HG02798 (cell line): ENCODE measurements around the gene MKNK2.

Experiments used
- ATAC-seq: cut with Tn5 transposase; IDR thresholded peaks from one replicate; pipeline ENCODE4 v1.9.1; 2021; ENCODE audit warnings: mild to moderate bottlenecking; ENCODE audit not compliant: unreplicated experiment, poor library complexity

The MKNK2 gene

DNA sequence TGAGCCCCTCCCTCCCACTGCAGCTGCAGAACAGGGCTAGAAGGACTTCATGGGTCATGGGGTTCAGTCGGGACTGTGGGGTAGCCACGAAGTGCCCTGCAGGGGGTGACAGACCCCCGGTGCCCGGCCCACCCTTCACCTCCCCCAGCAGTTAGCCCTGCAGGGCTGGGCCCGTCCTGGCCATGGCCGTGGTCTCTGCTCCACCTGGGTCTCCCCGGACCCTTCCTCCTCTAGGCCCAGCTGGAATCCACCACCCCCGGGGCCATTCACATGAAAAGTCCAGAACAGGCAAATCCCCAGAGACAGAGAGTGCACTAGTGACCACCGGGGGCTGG, 17.3 kb downstream of the MKNK2 start:
- ATAC-seq = no peak

DNA sequence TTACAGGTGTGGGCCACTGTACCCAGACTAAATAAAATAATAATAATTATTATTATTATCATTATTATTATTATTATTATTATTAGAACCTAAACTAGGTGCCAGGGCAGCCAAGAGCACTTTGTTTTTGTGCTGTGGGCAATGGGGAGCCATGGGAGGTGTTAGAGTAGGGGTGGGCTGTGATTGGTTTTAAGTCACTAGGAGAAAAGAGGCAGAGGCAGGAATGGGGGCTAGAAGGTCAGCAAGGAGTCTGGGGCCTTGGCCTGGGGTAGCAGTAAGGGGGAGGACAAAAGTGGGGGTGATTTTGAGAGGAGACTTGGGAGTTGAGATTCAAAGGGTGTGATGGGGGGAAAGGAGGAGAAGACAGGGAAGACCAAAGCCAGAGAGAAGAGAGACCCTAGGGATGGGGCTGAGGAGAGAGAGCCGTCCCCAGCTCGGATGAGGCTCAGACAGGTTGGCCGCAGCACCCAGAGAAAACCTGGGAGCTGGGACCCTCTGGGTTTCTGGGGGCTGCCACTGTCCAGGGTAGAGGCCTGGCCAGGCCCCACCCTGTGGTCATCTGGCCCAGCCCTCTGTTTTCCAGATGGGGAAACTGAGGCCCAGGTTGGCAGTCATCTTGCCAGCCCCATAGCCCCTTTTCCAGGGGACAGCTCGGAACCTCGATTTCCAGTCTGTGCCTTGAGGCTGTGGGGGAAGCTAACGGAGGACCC, 17.8 kb downstream of the MKNK2 start:
- ATAC-seq = no peak

DNA sequence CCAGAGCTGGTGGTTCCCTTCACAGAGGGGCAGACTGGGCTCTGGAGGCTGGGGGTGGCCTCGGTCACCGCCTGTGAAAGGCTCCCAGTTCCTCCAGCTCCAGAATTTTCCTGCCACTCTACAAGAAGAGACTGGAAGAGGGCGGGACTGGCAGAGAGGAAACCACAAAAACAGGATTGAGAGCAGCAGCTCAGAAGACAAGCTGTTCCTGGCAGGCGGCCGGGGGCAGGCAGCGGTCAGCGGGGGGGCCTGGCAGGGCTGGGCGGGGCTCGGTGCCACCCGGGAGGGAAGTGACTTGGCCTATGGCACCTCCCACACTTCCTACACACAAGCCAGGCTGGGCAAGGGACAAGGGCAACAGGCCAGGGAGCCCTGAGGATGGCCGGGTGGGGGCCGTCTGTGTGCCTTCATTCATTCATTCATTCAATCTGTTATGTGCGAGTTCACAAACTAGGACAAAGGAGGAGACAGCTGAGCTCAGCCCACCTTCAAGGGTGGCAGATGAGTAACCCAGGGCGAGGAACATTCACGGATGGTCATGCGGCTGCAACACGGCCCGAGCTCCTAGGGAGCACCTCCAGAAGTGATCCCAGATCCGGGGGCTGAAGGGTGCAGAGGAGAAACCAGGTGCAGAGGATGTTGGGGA, 18.6 kb downstream of the MKNK2 start:
- ATAC-seq = no peak

DNA sequence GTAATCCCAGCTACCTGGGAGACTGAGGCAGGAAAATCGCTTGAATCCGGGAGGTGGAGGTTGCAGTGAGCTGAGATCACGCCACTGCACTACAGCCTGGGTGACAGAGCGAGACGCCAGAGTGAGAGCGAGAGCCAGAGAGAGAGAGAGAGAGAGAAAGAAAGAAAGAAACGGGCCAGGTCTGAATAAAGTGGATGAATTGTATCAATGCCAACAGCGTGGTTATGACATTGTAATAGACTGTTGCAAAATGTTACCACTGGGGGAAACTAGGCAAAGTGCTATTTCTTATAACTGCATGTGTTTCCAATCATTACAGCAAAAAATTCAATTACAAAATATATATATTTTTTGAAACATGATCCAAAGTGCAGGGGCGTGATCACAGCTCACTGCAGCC, 23.7 kb downstream of the MKNK2 start:
- no peak for ATAC-seq

DNA sequence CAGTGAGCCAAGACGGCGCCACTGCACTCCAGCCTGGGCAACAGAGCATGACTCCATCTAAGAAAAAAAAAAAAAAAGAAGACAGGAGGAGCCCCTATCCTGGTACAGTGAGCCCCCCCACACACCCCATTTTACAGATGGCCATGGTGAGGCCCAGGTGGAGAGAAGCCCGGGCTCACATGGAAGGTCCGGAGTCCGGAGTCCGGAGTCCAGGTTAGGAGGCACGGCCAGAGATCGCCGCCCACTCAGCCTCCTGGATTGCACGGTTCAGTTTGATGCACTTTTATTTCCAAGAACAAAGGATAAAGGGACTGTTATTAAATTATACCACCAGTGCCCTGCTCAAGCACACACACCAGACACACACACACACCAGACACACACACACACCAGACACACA, 24.3 kb downstream of the MKNK2 start:
- no peak for ATAC-seq

DNA sequence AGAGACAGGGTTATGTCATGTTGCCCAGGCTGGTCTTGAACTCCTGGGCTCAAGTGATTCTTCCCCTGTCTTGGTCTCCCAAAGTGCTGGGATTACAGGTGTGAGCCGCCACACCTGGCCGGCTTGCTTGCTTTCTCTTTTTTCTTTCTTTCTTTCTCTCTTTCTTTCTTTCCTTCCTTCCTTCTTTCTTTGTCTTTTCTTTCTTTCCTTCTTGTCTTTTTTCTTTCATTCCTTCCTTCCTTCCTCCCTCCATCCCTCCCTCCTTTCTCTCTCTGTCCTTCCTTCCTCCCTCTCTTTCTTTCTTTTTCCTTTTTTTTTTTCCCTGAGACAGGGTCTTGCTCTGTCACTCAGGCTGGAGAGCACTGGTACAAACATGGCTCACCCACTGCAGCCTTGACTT, 28.8 kb downstream of the MKNK2 start:
- ATAC-seq = no peak

DNA sequence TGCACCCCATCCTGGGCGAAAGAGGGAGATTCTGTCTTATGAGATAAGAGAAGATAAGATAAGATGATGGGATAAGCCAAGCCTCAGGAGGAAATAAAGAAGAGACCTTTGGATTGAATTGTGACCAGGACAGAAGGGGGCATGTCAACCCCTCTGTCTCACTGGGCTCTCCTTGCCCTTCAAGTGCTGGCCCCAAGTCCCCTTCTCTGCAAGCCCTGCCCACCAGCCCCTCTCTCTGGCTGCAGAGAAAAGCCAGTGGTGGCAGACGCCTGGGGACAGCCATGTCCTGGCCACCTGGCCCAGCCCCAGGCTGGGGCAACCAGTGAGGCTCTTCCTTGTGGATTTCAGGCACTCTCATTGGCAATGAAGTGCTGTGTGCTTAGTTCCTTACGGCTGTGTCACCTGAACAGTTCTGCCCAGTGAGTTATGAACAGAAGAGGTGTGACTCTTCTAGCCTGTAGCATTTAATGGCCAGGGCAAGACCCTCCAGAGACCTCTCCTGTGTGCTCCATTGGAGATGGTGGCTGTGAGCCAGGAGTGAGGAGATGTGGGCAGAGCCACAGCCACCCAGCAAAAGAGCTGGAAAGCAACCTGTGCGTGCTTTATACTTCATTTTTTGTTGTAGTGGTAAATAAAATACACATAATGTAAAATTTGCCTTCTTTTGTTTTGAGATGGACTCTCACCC, 29.4 kb downstream of the MKNK2 start:
- no peak for ATAC-seq

DNA sequence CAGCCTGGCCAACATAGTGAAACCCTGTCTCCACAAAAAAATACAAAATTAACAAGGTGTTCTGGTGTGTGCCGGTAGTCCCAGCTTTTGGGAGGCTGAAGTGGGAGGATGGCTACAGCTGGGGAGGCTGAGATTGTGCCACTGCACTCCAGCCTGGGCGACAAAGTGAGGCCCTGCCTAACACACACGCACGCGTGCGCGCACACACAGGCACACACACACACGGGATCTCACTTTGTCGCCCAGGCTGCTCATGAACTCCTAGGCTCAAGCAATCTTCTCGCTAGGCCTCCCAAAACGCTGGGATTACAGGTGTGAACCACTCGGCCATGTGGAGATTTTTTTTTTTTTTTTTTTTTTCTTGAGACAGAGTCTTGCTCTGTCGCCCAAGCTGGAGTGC, 32.3 kb downstream of the MKNK2 start:
- ATAC-seq = no peak

DNA sequence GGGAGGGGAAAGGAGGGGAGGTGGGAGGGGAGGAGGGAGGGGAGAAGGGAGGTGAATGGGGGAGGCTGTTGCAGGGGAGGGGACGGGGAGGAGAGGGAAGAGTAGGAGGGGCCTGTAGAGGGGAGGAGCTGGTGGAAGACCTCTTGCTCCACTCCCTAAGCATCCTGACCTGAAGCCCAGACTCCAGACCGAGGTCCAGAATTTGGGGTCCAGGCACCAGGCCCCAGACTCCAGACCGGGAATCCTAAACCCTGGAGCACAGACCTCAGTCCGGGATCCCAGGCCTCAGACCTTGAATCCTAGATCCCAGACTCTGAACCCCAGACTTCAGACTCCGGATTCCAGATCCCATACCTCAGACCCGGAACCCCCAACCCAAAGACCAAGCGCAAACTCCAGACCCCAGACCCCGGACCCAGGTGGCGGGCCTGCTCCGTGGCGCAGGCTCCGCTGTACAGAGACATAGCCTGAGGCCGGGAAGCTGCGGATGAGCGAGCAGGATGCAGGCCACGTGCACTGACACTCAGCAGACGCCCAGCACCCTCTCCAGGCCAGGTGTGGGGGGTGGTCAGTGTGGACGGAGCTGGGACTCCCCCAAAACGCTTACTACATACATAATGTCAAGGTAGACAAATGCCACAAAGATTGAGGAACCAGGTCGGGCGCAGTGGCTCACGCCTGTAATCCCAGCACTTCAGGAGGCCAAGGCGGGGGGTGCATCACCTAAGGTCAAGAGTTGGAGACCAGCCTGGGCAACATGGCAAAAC, 34.8 kb downstream of the MKNK2 start:
- ATAC-seq = no peak

DNA sequence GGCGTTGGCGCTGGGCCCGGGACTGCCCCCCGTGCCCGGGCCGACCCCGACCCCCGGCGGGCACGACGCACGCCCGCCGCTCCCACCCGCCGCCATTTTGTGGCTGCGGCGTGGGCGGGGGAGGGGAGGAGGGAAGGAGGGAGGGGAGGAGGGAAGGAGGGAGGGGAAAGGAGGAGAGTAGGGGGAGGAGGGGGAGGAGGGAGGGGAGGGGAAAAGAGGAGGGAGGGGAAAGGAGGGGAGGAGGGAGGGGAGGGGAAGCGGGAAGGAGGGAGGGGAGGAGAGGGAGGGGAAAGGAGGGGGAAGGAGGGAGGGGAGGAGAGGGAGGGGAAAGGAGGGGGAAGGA, 35.5 kb downstream of the MKNK2 start, which contains the start of gene BTBD2:
Gene BTBD2, minus strand, starts transcription at position 107 of the 343 bp plus-strand sequence. Its CDS starts 11 bp downstream, at position 96.
- peak; percentile 41 for ATAC-seq

DNA sequence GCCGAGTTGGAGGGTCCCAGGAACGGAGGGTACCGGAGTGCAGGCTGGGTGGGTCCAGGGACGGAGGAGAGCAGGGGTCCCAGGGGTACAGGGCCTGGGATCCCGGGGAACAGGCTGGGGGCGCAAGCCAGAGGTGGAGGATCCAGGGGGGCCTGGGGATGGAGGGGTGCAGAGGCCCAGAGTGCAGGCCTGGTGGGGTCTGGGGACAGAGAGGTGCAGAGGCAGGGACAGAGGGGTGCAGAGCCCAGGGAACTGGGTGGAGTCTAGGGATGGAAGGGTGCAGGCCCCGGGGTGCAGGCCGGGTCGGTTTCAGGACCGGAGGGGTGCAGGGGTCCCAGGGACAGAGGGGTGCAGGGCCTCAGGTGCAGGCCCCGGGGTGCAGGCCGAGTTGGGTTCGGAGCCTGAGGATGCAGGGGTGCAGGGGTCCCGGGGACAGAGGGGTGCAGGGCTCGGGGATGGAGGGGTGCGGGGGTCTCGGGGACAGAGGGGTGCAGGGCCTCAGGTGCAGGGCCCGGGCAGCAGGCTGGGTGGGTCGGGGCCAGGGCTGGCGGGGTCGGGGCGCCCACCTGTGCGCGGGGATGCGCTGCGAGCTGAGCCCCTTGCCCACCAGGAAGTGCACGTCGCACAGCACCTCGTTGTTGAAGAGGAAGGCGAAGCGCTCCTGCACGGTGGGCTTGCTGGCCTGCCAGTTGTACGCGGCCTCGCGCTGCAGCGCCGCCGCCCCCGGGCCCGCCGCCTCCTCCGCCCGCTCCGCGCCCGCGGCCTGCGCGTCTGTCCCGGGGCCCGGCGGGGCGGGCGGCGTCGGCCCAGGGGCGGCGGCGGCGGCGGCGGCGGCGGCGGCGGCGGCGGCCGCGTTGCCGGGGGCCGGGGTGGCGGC, 36.1 kb downstream of the MKNK2 start:
- ATAC-seq = no peak

DNA sequence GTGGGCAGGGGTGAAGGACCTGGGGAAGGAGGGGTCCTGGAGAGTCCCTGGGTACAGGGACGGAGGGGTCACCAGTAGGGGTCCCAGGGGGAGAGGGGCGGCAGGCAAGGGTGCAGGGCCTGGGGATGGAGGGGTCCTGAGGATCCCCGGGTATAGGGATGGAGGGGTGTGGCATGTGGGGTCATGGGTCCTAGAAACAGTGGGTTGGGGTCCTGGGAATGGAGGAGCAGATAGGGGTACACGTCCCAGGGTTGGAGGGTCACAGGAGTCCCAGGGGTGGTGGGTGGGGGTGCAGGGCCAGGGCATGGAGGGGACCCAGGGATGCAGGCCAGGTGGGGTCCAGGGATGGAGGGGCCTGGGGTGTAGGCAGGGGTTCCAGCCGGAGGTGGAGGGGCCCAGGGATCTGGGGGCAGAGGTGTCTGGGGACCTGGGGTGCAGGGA, 36.9 kb downstream of the MKNK2 start:
- no peak for ATAC-seq

DNA sequence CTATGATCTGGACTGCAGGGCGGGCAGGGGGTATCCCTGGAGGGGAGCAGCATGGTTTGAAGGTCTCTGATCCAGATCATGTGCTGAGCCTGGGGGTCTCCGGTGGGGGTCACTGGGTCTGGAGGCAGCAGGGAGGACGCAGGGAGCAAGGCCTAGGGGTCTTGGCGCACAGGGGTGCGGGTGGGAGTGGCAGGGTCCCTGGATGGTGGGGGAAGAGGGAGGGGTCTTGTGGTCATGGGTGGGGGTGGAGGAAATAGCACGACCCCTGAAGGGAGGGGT, 37.4 kb downstream of the MKNK2 start:
- ATAC-seq = no peak

DNA sequence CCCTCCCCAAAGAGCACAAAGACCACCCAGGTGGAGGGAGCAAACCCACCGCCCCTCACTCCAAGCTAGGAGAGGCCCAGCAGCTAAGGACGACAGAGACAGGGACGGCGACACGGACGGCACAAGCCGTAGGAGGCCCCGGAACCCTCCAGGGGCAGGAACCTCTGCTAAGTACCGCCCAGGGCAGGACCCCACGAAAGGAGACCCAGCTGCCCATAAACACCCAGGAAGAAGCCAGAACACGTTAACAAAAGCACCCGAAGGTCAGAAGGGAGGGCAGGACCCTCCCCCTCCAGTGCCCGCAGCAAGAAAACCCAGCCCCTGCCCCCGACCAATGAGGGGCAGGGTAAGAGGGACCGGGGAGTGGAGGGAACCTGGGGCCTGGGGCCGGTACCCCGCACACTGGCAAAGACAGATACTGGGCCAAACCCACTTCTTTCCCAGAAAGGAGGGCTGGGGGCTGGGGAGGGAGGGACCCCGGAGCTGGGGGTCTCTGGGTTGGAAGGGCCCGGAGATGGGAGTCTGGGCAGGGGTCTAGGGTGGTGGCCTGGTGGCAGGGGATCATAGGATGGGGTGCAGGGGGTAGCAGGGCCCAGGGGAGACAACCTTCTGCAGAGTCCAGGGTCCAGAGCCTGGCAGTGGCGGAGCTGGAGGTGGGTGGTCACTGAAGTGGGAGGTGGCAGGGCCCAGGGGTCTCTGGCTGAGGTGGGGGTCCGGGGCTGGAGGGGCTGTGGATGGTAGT, 37.9 kb downstream of the MKNK2 start:
- no peak for ATAC-seq

DNA sequence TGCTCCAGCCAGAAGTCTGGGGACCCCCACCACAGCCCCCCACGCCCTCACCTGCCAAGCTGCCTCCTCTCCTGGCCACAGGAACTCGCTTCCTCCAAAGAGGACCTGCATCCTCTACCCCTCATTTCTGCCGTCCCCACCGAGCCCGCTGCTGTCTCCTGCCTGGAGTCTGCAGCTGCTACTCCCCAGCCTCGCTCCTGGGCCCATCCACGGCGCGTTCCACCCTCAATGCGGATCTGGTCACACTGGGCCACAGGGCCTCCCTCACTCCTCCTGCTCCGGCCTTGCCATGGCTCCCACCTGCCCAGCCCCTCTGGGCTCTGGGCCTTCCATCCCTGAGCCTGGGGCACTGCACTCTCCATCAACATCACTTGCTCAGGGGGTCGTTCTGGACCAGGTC, 39.9 kb downstream of the MKNK2 start:
- ATAC-seq = no peak

DNA sequence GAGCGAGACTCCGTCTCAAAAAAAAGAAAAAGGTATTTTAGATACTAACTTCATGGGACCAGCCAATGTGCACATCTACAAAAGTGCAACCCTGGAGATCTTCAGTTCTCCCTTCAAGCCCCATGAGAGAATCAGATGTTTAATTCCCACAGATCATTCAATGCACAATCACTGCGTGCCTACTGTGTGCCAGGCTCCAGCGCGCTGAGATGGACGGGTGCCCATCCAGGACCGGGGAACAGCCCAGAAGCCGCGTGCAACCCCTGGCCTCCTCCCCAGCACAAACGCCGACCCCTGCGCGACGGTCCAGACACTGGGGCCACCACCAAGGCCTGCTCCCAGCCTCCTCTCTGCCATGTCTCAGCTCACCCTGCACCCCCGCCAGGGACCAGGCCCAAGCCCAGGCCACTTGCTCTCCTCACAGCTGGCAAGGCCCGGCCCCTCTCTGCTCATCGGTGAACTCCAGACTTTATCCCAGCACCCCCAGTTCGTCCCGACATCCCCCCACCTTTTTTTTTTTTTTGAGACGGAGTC, 40.8 kb downstream of the MKNK2 start:
- no peak for ATAC-seq

DNA sequence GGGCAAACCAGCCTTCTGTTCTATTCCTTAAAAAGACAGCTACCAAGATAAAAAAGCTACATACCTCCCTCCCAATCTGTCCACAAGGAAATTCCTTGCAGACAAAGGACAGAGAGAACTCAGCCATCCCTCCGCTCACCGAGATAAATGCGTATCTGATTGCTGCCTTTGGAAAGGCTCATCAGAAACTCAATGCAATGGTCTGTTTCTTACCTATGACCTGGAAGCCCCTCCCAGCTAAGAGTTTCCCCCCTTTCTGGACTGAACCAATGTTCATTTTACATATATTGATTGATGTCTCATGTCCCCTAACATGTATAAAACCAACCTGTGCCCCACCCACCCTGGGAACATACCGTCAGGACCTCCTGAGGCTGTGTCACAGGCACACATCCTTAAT, 47.2 kb downstream of the MKNK2 start:
- ATAC-seq = no peak

DNA sequence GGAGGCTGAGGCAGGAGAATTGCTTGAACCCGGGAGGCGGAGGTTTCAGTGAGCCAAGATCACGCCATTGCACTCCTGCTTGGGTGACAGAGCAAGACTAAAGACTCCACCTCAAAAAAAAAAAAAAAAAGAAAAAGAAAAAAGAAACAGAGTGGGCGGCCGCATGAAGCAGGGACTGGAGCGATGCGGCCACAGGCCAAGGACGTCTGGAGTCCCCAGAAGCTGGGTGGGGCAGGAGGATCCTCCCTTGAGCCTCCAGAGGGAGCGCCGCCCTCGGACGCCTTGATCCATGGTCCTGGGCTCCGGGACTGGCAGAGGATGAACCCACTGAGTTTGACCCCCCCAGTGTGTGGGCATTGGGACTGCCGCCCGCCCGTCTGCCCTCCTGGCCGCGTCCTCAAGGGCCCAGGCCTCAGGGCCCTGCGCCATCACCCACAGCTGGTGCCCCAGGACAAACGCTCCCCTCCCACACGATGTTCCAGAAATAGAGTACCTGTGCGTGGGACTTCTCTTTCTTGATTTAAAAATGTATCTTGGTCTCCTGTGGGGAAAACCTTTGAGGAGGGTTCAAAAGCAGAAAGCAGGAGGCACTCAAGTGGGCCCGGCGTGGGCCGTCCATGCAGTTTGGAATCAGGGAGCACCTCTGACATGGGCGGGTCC, 51.1 kb downstream of the MKNK2 start:
- no peak for ATAC-seq
